Pancreas (tissue), 10 donors: ENCODE data around the gene NDST1. TPM values are rescaled to one million over a fixed set of nuclear protein-coding genes. Genes with fewer than 3 reads are reported as not detected.

ENCODE experiments used
- ATAC-seq, 4 donors: fragments of 200-7000 bp; cut with Tn5 transposase; one replicate each; pipeline versions ENCODE4 v1.8.0 to v1.9.1; 2020; ENCODE audit warnings: mild to moderate bottlenecking in 4 of 4, moderate library complexity in 4 of 4
- DNase-seq, 6 donors: peaks; one replicate each; pipeline ENCODE4 v3.0.0-alpha.2; 2020
- FAIRE-seq: peaks from 2 replicates; lab custom pipeline; 2012; peaks lifted over from hg19 to GRCh38; lab: Jason Lieb, UNC
- H3K27ac ChIP-seq, 4 donors: fragments of 200-600 bp; sonication (generic); 1 replicate in 3 of 4; 2 replicates in 1 of 4; pipeline versions ENCODE4 v1.5.0 to v1.8.0; 2020
- H3K27me3 ChIP-seq, 4 donors: fragments of 200-600 bp; one replicate each; pipeline ENCODE4 v1.8.0; 2021
- H3K36me3 ChIP-seq, 3 donors: fragments of 200-600 bp; sonication (generic) in 1 of 3; one replicate each; pipeline versions ENCODE4 v1.5.0 to v1.8.0; 2020 to 2021
- H3K4me1 ChIP-seq, 3 donors: fragments of 200-600 bp; one replicate each; pipeline ENCODE4 v1.8.0; 2021
- H3K4me3 ChIP-seq, 4 donors: fragments of 200-600 bp; sonication (generic) in 2 of 4; one replicate each; pipeline versions ENCODE4 v1.5.0 to v1.8.0; 2020 to 2021
- H3K9me3 ChIP-seq, 4 donors: fragments of 200-600 bp; one replicate each; pipeline ENCODE4 v1.8.0; 2021
- WGBS, 2 donors: extraction: QIAGEN DNeasy Blood & Tissue Kit; methylation state at CpG; one replicate each; pipeline ENCODE4 v1.1.7; 2013; 5-methylcytosine and 5-hydroxymethylcytosine counted together
- intact Hi-C, 3 donors: fragments of 100-400 bp; cut with DNase I; formaldehyde crosslinking; loops; one replicate each; pipeline versions ENCODE4 v1.11.1 to v1.14.2; 2022
- polyA plus RNA-seq, 2 donors: library from polyadenylated mRNA; stranded (reverse); fragments of 200-250 nt; gene quantifications; one replicate each; pipeline ENCODE4 v1.2.3, GENCODE V29; 2013
- total RNA-seq, 6 donors: library from RNA; stranded (reverse); fragmentation: NEBNext Ultra II Directional in 4 of 6; extraction: Animal tissue kit (Norgen Biotek cat#: 25700) in 4 of 6; gene quantifications; one replicate each; pipeline versions ENCODE4 v1.2.1 to v1.2.4, GENCODE V29; 2021 to 2023
- TF ChIP-seq, protein P1 (sequence below), 4 donors: fragments of 200-600 bp; sonication (generic) in 3 of 4; IDR thresholded peaks; one replicate each; pipeline versions ENCODE4 v1.5.0 to v1.8.0; 2021; ENCODE audit warnings: antibody characterized with exemption in 4 of 4
- donor health status: healthy with polysubstance abuse.
- donor health status: DM: no; HTN: no; CAD: no; lungs with moderate emphysema.
- donor health status: DM: no; HTN: no; CAD: no.
- donor health status: control.
- donor health status: control.
- donor health status: Bipolar disorder and iron deficiency.
- donor health status: DM: yes; HTN: yes; CAD: no.
- donor health status: DM: no; HTN: no; CAD: no.
- donor health status: DM: no; HTN: no; CAD: no.
- donor health status: DM: yes; HTN: yes; CAD: no.

The NDST1 gene
- total and polyA plus RNA-seq, 8 donors = 9.9 to 57.2 (median 39.8) TPM

DNA sequence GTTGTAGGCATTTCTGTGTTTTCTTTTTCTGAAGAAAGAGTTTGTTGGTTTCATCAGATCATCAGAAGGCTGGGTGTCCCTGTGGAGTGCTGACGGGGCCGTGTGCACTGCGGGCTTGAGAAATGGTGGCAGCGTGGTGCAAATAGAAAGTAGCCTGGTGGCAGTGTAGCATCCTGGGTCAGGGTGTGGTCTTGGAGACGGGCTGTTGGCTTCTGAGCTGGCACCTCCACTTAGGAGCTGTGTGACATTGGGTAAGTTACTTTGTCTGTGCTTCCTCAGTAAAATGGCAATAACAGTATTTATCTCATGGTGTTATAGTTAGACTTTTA is 10.0 kb upstream of the NDST1 start:
- no peaks in the 10 kb centered on the region for H3K27me3 ChIP-seq
- H3K27ac ChIP-seq = peak overlapping the region in 1 of 4 donors; percentile 39
- no peak overlapping the region for H3K4me3 ChIP-seq
- TF ChIP-seq, protein P1, sequence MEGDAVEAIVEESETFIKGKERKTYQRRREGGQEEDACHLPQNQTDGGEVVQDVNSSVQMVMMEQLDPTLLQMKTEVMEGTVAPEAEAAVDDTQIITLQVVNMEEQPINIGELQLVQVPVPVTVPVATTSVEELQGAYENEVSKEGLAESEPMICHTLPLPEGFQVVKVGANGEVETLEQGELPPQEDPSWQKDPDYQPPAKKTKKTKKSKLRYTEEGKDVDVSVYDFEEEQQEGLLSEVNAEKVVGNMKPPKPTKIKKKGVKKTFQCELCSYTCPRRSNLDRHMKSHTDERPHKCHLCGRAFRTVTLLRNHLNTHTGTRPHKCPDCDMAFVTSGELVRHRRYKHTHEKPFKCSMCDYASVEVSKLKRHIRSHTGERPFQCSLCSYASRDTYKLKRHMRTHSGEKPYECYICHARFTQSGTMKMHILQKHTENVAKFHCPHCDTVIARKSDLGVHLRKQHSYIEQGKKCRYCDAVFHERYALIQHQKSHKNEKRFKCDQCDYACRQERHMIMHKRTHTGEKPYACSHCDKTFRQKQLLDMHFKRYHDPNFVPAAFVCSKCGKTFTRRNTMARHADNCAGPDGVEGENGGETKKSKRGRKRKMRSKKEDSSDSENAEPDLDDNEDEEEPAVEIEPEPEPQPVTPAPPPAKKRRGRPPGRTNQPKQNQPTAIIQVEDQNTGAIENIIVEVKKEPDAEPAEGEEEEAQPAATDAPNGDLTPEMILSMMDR (IDR thresholded peaks at IDR 0.05) = no peak
- no peak for DNase-seq
- intact Hi-C loops = no loop called here
- H3K9me3 ChIP-seq = no peaks in the 10 kb centered on the region
- peaks cover 15 to 25% (median 21%) of the 10 kb centered on the region in 3 donors for H3K4me1 ChIP-seq
- FAIRE-seq = no peak
- H3K36me3 ChIP-seq = no peaks in the 10 kb centered on the region
- ATAC-seq = peak in 1 of 4 donors; percentile 3
- WGBS, 2 donors = 85 to 87% methylated on average over 5 of the region's 5 CpGs

DNA sequence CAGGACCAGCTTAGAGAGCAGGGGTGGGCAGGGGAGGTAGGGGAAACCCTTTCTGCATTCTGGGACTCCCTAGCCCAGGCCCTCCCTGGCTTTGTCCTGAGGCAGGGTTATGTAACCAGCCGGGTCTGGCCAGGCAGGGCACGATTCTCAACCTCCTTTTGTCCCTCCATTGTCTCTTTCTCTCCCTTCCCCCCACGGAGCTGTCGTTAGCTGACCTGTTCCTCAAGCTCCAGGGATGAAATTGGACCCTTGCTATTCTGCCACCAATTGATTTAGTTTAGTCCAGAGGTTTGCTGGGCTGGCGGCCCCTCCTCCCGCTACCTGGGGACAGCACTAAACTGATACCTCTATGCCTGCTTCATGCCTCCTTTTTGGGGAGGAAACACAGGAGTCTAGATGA is 9.4 kb upstream of the NDST1 start:
- Histone ChIP-seq H3K27me3 (no peaks in the 10 kb centered on the region), H3K9me3 (no peaks in the 10 kb centered on the region), H3K27ac (peak overlapping the region in 1 of 4 donors; percentile 39), H3K4me3 (no peak overlapping the region), H3K36me3 (no peaks in the 10 kb centered on the region), H3K4me1 (peaks cover 20 to 31% (median 27%) of the 10 kb centered on the region in 3 donors)
- WGBS, 2 donors = 37 to 40% methylated on average over 6 of the region's 6 CpGs
- no peak for FAIRE-seq
- intact Hi-C loops = no loop called here
- TF ChIP-seq, protein P1 (IDR thresholded peaks at IDR 0.05) = no peak
- peak in 3 of 4 donors; percentile 3 to 21 (median 12) for ATAC-seq
- DNase-seq = no peak

DNA sequence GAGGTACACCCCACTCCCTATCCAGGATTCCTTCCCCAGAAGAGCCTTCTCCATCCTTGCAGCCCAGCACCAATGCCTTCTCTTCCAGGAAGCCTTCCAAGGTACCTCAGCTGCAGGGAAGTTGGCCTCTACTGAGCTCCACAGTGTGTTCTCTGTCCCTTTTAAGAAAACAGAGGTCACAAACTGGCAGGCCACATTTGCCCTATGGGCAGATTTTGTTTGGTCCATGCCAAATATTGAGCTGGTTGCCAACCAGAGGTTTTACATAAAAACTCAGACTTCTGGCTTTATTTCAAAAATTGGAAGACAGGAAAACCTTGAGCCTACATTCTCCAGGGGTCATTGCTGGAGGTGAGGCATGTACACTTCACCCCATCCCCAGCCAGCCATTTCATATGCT is 9.0 kb upstream of the NDST1 start:
- Histone ChIP-seq H3K4me1 (peaks cover 25 to 35% (median 31%) of the 10 kb centered on the region in 3 donors), H3K4me3 (no peak overlapping the region), H3K27me3 (no peaks in the 10 kb centered on the region), H3K36me3 (no peaks in the 10 kb centered on the region), H3K9me3 (no peaks in the 10 kb centered on the region), H3K27ac (peak overlapping the region in 1 of 4 donors; percentile 39)
- no peak for ATAC-seq
- TF ChIP-seq, protein P1 (IDR thresholded peaks at IDR 0.05) = no peak
- intact Hi-C loops = no loop called here
- FAIRE-seq = no peak
- DNase-seq = no peak

DNA sequence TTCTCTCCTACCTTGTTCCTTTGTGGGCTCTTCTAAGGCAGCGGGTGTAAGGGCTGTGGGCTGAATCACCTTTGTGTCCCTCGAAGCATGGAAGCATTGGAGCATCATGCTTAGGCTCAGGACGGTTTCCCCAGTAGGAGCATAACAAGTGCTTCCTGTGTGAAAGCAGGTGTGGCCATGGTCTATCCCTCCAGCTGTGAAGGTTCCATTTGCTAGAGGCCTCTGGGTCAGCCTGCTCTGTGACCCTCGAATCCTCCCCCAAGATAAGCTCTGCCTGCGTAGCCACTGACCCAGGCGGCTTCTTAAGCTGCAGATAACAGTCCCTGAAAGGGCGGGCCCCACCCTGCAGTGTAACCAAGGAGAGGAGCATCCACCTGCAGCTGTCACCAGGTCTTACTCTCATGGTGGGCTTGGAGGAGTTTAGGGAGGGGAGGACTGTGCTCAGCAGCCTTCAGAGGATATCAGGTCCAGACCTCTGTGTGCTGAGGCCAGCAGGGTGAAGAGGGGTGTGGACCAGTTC is 8.4 kb upstream of the NDST1 start:
- Histone ChIP-seq H3K4me3 (no peak overlapping the region), H3K27ac (no peak overlapping the region), H3K27me3 (no peaks in the 10 kb centered on the region), H3K9me3 (no peaks in the 10 kb centered on the region), H3K4me1 (peaks cover 30 to 40% (median 37%) of the 10 kb centered on the region in 3 donors), H3K36me3 (no peaks in the 10 kb centered on the region)
- ATAC-seq = no peak
- DNase-seq = no peak
- no peak for FAIRE-seq
- 59 to 63% methylated on average over 7 of the region's 7 CpGs for WGBS, 2 donors
- TF ChIP-seq, protein P1 (IDR thresholded peaks at IDR 0.05) = no peak
- intact Hi-C loops = no loop called here

DNA sequence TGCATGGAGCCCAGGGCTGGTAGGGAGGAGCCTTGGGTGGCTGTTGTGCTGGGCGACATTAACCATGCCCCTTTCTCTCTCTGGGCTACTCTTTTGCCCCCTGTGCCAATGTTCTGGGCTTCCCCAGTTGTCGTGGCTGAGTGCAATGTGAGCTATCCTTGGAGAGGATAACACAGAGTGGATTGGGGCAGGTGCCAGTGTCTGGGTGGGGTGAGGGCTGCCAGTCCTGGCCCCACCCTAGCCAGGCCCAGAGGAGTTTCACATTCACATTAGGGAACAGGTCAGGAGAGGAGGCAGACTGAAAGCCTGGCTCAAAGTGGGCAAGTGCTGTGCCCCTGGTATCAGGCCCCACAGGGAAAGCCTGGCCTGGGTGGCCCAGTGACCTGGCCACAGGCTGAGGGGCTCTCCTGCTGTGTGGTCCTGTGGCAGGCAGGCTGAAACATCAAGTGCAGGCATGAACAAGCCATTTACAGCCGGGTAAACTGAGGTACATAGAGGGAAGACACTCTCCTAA is 7.5 kb upstream of the NDST1 start:
- H3K4me1 ChIP-seq = peaks cover 39 to 49% (median 45%) of the 10 kb centered on the region in 3 donors
- H3K9me3 ChIP-seq = no peaks in the 10 kb centered on the region
- WGBS, 2 donors = 50 to 54% methylated on average over 3 of the region's 3 CpGs
- DNase-seq (no peak), ATAC-seq (no peak), FAIRE-seq (no peak)
- H3K27me3 ChIP-seq = no peaks in the 10 kb centered on the region
- intact Hi-C loops = no loop called here
- H3K4me3 ChIP-seq = no peak overlapping the region
- no peaks in the 10 kb centered on the region for H3K36me3 ChIP-seq
- H3K27ac ChIP-seq = peak overlapping the region in 1 of 4 donors; percentile 2
- TF ChIP-seq, protein P1 (IDR thresholded peaks at IDR 0.05) = no peak
